CD4-positive, alpha-beta memory T cell (primary cell): ENCODE measurements around the gene CDH3. TPM values are rescaled to one million over a fixed set of nuclear protein-coding genes. Genes with fewer than 3 reads are reported as not detected.

Source experiments
- CTCF ChIA-PET: fragments of 350-600 bp; sonication (Branson Sonifier 250); formaldehyde crosslinking; loops from one replicate; lab custom pipeline; 2021; ENCODE audit warnings: inconsistent platforms; ENCODE audit not compliant: partially characterized antibody; lab: Charles Lee
- POLR2A ChIA-PET: fragments of 350-600 bp; sonication (Branson Sonifier 250); formaldehyde crosslinking; loops from one replicate; lab custom pipeline; 2021; ENCODE audit not compliant: partially characterized antibody; lab: Charles Lee
- DNase-seq, 5 donors: peaks; one replicate each; pipeline versions ENCODE4 v3.0.0 to v3.0.0-alpha.2; 2020 to 2022; ENCODE audit warnings: mixed read lengths in 1 of 5
- H3K27ac ChIP-seq: one replicate; pipeline ENCODE4 v1.7.0; 2013; ENCODE audit warnings: low read depth, low read length
- H3K27me3 ChIP-seq: 2 replicates; pipeline ENCODE4 v1.7.0; 2013; ENCODE audit warnings: mild to moderate bottlenecking, low read length, moderate library complexity; ENCODE audit not compliant: insufficient read depth
- H3K36me3 ChIP-seq: 2 replicates; pipeline ENCODE4 v1.7.0; 2013; ENCODE audit warnings: mild to moderate bottlenecking, low read length, moderate library complexity; ENCODE audit not compliant: insufficient read depth
- H3K4me1 ChIP-seq: 2 replicates; pipeline ENCODE4 v1.7.0; 2013; ENCODE audit warnings: mild to moderate bottlenecking, low read length, moderate library complexity; ENCODE audit not compliant: insufficient read depth
- H3K4me3 ChIP-seq, 2 donors: one replicate each; pipeline ENCODE4 v1.7.0; 2013; ENCODE audit warnings: low read length in 2 of 2, mild to moderate bottlenecking in 1 of 2
- H3K9me3 ChIP-seq, 2 donors: one replicate each; pipeline ENCODE4 v1.7.0; 2013; ENCODE audit warnings: low read length in 2 of 2, control low read depth in 1 of 2; ENCODE audit not compliant: control insufficient read depth in 1 of 2
- H3K27ac Mint-ChIP-seq, 7 donors: one replicate each; pipeline ENCODE4 v1.8.0; 2020 to 2021; ENCODE audit warnings: mixed read lengths in 7 of 7, mild to moderate bottlenecking in 6 of 7, inconsistent platforms in 3 of 7, moderate library complexity in 3 of 7
- H3K27me3 Mint-ChIP-seq, 2 donors: one replicate each; pipeline ENCODE4 v1.8.0; 2020 to 2021; ENCODE audit warnings: mixed read lengths in 2 of 2
- H3K36me3 Mint-ChIP-seq, 2 donors: one replicate each; pipeline ENCODE4 v1.8.0; 2020 to 2021; ENCODE audit warnings: mixed read lengths in 2 of 2, inconsistent platforms in 1 of 2, mild to moderate bottlenecking in 1 of 2
- H3K4me1 Mint-ChIP-seq, 4 donors: one replicate each; pipeline ENCODE4 v1.8.0; 2020 to 2021; ENCODE audit warnings: mixed read lengths in 4 of 4, mild to moderate bottlenecking in 1 of 4
- H3K4me3 Mint-ChIP-seq, 8 donors: one replicate each; pipeline ENCODE4 v1.8.0; 2020 to 2021; ENCODE audit warnings: mixed read lengths in 8 of 8, mild to moderate bottlenecking in 7 of 8, moderate library complexity in 6 of 8, inconsistent platforms in 3 of 8
- H3K9me3 Mint-ChIP-seq, 8 donors: one replicate each; pipeline ENCODE4 v1.8.0; 2020 to 2021; ENCODE audit warnings: mixed read lengths in 8 of 8, mild to moderate bottlenecking in 5 of 8, inconsistent platforms in 3 of 8, moderate library complexity in 1 of 8
- intact Hi-C: fragments of 100-400 bp; cut with micrococcal nuclease; formaldehyde crosslinking; loops from one replicate; pipeline ENCODE4 v1.15.1; 2023
- polyA plus RNA-seq, 2 donors: library from polyadenylated mRNA; unstranded; fragments of 300-500 nt; fragmentation: Illumina TruSeq; gene quantifications; one replicate each; pipeline ENCODE4 v1.2.3, GENCODE V29; 2021
- total RNA-seq, 2 experiments: library from RNA; stranded (reverse); gene quantifications; one replicate each; pipeline ENCODE4 v1.2.3, GENCODE V29; 2021

CDH3 gene
- total and polyA plus RNA-seq, 4 experiments from 2014 or later: 0.39 to 0.47 TPM; not detected in 2

DNA sequence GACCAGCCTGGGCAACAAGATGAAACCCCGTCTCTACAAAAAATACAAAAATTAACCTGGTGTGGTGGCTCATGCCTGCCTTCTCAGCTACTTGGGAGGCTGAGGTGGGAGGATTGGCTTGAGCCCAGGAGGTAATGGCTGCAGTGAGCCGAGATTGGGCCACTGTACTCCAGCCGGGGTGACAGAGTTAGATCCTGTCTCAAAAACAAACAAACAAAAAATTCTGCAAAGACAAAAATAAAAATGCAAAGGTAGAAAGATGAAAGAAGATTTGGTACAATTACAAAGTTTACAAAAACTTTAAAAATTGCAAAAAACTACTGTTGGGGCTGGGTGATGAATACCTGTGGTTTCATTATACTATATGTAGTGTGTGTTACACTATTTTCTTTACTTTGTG lies 86.5 kb downstream of the CDH3 start:
- H3K27ac ChIP-seq: no peak overlapping the region
- Mint-ChIP-seq H3K9me3 (peaks cover 0 to 2% (median 0%) of the 10 kb centered on the region in 8 donors), H3K27me3 (peaks cover 14 to 18% of the 10 kb centered on the region in 2 donors), H3K4me1 (peaks cover 0 to 2% (median under 1%) of the 10 kb centered on the region in 4 donors), H3K4me3 (no peak overlapping the region), H3K36me3 (no peaks in the 10 kb centered on the region), H3K27ac (no peak overlapping the region)
- H3K27me3 ChIP-seq: no peaks in the 10 kb centered on the region
- no peaks in the 10 kb centered on the region for H3K36me3 ChIP-seq
- CTCF ChIA-PET: no interaction called here
- intact Hi-C loops: no loop called here
- no peaks in the 10 kb centered on the region for H3K9me3 ChIP-seq
- no peak overlapping the region for H3K4me3 ChIP-seq
- DNase-seq: no peak
- H3K4me1 ChIP-seq: no peaks in the 10 kb centered on the region
- POLR2A ChIA-PET: no interaction called here

DNA sequence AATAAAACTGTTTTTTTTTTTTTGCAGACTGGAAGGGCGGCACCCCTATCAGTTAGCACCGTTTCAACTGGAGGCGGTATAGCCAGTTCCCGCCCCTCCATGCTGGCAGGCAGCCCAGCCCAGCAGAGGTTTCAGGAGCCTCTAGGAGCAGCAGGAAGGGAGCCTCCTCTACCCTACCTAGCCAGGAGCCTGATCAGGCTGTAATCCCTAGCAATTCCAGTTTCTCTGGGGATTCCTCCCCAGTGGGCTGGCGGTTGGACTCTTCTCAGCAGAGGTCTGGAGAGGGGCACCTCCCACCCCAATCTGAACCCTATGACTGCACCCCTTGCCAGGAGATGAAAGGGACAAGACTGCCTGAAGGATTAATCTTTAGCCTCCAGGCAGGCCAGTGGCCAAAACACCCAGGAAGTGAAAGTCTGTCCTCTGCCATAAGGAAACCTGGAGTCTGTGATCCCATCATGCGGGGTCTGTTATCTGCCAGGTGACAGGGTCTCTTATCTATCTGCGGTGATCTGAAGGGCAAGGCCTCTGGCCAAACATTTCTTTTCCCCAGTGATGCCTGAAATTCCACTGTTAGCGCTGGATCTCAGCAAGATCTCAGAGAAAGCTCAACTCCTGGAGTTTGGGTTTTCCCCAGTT lies 87.1 kb downstream of the CDH3 start:
- Mint-ChIP-seq H3K27ac (no peak overlapping the region), H3K4me1 (peaks cover 1 to 5% (median 3%) of the 10 kb centered on the region in 4 donors)

DNA sequence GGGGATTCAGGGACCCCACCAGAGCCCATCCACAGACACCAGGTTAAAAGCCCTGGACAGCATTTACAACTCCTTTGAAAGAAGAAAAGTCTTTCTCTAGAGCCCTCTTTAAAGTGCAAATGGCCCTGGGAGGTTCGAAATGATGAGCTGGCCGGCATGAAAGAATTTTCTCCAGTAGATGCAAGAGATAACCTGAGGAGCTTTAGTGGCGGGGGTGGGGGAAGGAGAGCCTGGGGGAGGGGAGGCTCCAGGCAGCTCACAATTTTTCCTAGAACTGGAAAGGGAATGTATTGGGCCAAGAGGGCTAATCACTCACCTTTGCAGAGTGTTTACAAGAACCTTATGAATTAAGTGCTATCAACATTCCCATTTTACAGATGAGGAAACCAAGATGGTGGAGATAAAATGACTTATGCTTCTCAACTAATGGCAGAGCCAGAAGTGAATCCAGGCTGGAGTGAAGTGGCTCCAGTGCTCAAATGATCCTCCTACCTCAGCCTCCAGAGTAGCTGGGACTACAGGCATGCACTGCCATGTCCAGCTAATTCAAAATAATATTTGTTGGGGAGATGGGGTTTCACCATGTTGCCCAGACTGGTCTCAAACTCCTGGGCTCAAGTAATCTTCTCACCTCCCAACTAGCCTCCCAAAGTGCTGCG lies 87.8 kb downstream of the CDH3 start:
- H3K4me1 ChIP-seq: no peaks in the 10 kb centered on the region
- no peak overlapping the region for H3K4me3 ChIP-seq
- H3K36me3 ChIP-seq: no peaks in the 10 kb centered on the region
- no peak overlapping the region for H3K27ac Mint-ChIP-seq
- no peak overlapping the region for H3K4me3 Mint-ChIP-seq
- peaks cover 19 to 23% of the 10 kb centered on the region in 2 donors for H3K27me3 Mint-ChIP-seq
- H3K4me1 Mint-ChIP-seq: peaks cover 4 to 8% (median 6%) of the 10 kb centered on the region in 4 donors
- no peak overlapping the region for H3K27ac ChIP-seq
- peaks cover 0 to 2% (median 0%) of the 10 kb centered on the region in 8 donors for H3K9me3 Mint-ChIP-seq
- ChIA-PET POLR2A (no interaction called here), CTCF (no interaction called here)
- H3K9me3 ChIP-seq: no peaks in the 10 kb centered on the region
- no peak for DNase-seq
- peaks cover 4% of the 10 kb centered on the region for H3K27me3 ChIP-seq
- H3K36me3 Mint-ChIP-seq: no peaks in the 10 kb centered on the region
- intact Hi-C loops: no loop called here

More for the DNA sequence above, 87.1 kb downstream of the CDH3 start:
- no peak overlapping the region for H3K4me3 Mint-ChIP-seq
- H3K27ac ChIP-seq: no peak overlapping the region
- POLR2A ChIA-PET: no interaction called here
- no peak overlapping the region for H3K4me3 ChIP-seq
- no peak for DNase-seq
- CTCF ChIA-PET: no interaction called here
- peaks cover 0 to 2% (median 0%) of the 10 kb centered on the region in 8 donors for H3K9me3 Mint-ChIP-seq
- no peaks in the 10 kb centered on the region for H3K4me1 ChIP-seq
- H3K9me3 ChIP-seq: no peaks in the 10 kb centered on the region
- H3K27me3 Mint-ChIP-seq: peaks cover 16 to 20% of the 10 kb centered on the region in 2 donors
- H3K36me3 ChIP-seq: no peaks in the 10 kb centered on the region
- intact Hi-C loops: no loop called here
- no peaks in the 10 kb centered on the region for H3K36me3 Mint-ChIP-seq
- peaks cover 4% of the 10 kb centered on the region for H3K27me3 ChIP-seq

DNA sequence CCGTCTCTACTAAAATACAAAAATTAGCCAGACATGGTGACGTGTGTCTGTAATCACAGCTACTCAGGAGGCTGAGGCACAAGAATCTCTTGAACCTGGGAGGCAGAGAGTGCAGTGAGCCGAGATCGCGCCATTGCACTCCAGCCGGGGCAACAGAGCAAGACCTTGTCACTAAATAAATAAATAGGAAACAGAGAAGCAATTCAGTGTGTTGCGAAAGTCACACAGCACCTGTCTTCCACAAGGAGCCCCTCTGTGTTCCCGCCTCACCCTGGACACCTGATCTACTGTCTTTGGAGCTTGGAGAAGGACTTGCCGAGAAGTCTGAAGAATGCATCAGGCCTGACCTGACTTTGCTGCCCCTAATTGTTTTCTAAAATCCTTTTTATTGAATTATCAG lies 88.5 kb downstream of the CDH3 start:
- Mint-ChIP-seq H3K4me3 (no peak overlapping the region), H3K27me3 (peaks cover 21 to 24% of the 10 kb centered on the region in 2 donors), H3K9me3 (peaks cover 0 to 2% (median 0%) of the 10 kb centered on the region in 8 donors), H3K36me3 (no peaks in the 10 kb centered on the region), H3K4me1 (peaks cover 4 to 10% (median 6%) of the 10 kb centered on the region in 4 donors), H3K27ac (no peak overlapping the region)
- Histone ChIP-seq H3K36me3 (no peaks in the 10 kb centered on the region), H3K27ac (no peak overlapping the region), H3K27me3 (peaks cover 4% of the 10 kb centered on the region), H3K4me3 (no peak overlapping the region), H3K4me1 (no peaks in the 10 kb centered on the region), H3K9me3 (no peaks in the 10 kb centered on the region)
- DNase-seq: no peak
- intact Hi-C loops: no loop called here
- CTCF ChIA-PET: no interaction called here
- POLR2A ChIA-PET: no interaction called here

DNA sequence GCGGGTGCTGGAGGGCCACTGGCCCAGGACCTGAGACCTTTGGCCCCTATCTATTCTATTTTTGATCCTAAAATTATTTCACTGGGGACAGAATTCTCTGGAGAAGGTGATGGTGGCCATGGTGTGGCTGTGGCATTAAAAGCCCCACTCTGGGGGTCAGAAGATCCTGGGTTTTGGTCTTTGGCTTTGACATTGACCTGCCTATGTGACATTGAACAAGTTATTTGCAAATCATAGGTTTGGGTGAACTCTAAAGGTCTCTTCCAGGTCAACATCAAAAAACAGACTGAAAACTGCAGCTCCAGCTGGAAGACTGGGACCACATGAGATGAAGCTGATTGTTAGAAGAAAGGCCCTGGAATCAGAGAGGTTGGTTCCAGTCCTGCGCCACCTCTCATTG lies 89.7 kb downstream of the CDH3 start:
- Histone ChIP-seq H3K4me1 (no peaks in the 10 kb centered on the region), H3K27ac (no peak overlapping the region), H3K4me3 (no peak overlapping the region), H3K36me3 (no peaks in the 10 kb centered on the region), H3K27me3 (peaks cover 4% of the 10 kb centered on the region), H3K9me3 (no peaks in the 10 kb centered on the region)
- DNase-seq: no peak
- CTCF ChIA-PET: no interaction called here
- H3K27ac Mint-ChIP-seq: no peak overlapping the region
- POLR2A ChIA-PET: no interaction called here
- H3K9me3 Mint-ChIP-seq: peaks cover 0 to 2% (median 0%) of the 10 kb centered on the region in 8 donors
- no peaks in the 10 kb centered on the region for H3K36me3 Mint-ChIP-seq
- no peak overlapping the region for H3K4me3 Mint-ChIP-seq
- peaks cover 4 to 10% (median 6%) of the 10 kb centered on the region in 4 donors for H3K4me1 Mint-ChIP-seq
- intact Hi-C loops: no loop called here
- H3K27me3 Mint-ChIP-seq: peaks cover 21 to 23% of the 10 kb centered on the region in 2 donors

DNA sequence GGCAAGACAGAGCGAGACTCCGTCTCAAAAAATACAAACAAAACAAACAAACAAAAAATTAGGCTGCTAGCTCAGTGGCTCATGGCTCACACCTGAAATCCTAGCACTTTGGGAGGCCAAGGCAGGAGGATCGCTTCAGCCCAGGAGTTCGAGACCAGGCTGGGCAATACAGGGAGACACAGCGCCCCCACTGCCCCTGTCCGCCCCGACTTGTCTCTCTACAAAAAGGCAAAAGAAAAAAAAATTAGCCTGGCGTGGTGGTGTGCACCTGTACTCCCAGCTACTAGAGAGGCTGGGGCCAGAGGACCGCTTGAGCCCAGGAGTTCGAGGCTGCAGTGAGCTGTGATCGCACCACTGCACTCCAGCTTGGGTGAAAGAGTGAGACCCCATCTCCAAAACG lies 91.5 kb downstream of the CDH3 start:
- CTCF ChIA-PET: interaction anchor here (0.9 kb wide), 1 partner anchor 216 kb away, joined by 3 read pairs; no protein-coding TSS in a partner anchor

DNA sequence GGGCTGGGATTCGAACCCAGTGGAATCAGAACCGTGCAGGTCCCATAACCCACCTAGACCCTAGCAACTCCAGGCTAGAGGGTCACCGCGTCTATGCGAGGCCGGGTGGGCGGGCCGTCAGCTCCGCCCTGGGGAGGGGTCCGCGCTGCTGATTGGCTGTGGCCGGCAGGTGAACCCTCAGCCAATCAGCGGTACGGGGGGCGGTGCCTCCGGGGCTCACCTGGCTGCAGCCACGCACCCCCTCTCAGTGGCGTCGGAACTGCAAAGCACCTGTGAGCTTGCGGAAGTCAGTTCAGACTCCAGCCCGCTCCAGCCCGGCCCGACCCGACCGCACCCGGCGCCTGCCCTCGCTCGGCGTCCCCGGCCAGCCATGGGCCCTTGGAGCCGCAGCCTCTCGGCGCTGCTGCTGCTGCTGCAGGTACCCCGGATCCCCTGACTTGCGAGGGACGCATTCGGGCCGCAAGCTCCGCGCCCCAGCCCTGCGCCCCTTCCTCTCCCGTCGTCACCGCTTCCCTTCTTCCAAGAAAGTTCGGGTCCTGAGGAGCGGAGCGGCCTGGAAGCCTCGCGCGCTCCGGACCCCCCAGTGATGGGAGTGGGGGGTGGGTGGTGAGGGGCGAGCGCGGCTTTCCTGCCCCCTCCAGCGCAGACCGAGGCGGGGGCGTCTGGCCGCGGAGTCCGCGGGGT lies 92.1 kb downstream of the CDH3 start, which contains the start of gene CDH1:
Gene CDH1, plus strand, starts transcription at position 247 of the 684 bp plus-strand sequence. Its CDS starts 124 bp downstream, at position 371.
- DNase-seq: peak in 2 of 5 donors; percentile 11 to 27
- Histone ChIP-seq H3K9me3 (no peaks in the 10 kb centered on the region), H3K4me3 (no peak within 1 kb of the TSS), H3K27ac (no peak within 1 kb of the TSS), H3K27me3 (peaks cover 4% of the 10 kb centered on the region), H3K36me3 (no peaks in the 10 kb centered on the region), H3K4me1 (no peaks in the 10 kb centered on the region)
- Mint-ChIP-seq H3K9me3 (peaks cover 0 to 2% (median 0%) of the 10 kb centered on the region in 8 donors), H3K36me3 (no peaks in the 10 kb centered on the region), H3K4me1 (peaks cover 4 to 10% (median 6%) of the 10 kb centered on the region in 4 donors), H3K27me3 (peaks cover 23 to 29% of the 10 kb centered on the region in 2 donors), H3K27ac (no peak within 1 kb of the TSS), H3K4me3 (peak within 1 kb of the TSS in 7 of 8 donors; percentile 47 to 79 (median 64))
- POLR2A ChIA-PET: interaction anchor here (0.6 kb wide), 1 partner anchor 8 kb away, joined by 3 read pairs; no protein-coding TSS in a partner anchor
- CTCF ChIA-PET: interaction anchor here (0.9 kb wide), 1 partner anchor 216 kb away, joined by 3 read pairs; no protein-coding TSS in a partner anchor
- intact Hi-C loops: no loop called here

More for the DNA sequence above, 91.5 kb downstream of the CDH3 start:
- POLR2A ChIA-PET: no interaction called here
- H3K36me3 ChIP-seq: no peaks in the 10 kb centered on the region
- H3K4me3 ChIP-seq: no peak overlapping the region
- peaks cover 4% of the 10 kb centered on the region for H3K27me3 ChIP-seq
- intact Hi-C loops: no loop called here
- Mint-ChIP-seq H3K4me1 (peaks cover 4 to 10% (median 6%) of the 10 kb centered on the region in 4 donors), H3K27me3 (peaks cover 23 to 29% of the 10 kb centered on the region in 2 donors), H3K4me3 (peak overlapping the region in 7 of 8 donors; percentile 40 to 67 (median 55)), H3K27ac (no peak overlapping the region), H3K9me3 (peaks cover 0 to 2% (median 0%) of the 10 kb centered on the region in 8 donors), H3K36me3 (no peaks in the 10 kb centered on the region)
- H3K9me3 ChIP-seq: no peaks in the 10 kb centered on the region
- H3K4me1 ChIP-seq: no peaks in the 10 kb centered on the region
- H3K27ac ChIP-seq: no peak overlapping the region
- DNase-seq: no peak
